ENCODE results near the gene RBM24. TPM values are rescaled to one million over a fixed set of nuclear protein-coding genes. Genes with fewer than 3 reads are reported as not detected.

RBM24 gene
- total RNA-seq, 1 experiment from 2014 or later = not detected

DNA sequence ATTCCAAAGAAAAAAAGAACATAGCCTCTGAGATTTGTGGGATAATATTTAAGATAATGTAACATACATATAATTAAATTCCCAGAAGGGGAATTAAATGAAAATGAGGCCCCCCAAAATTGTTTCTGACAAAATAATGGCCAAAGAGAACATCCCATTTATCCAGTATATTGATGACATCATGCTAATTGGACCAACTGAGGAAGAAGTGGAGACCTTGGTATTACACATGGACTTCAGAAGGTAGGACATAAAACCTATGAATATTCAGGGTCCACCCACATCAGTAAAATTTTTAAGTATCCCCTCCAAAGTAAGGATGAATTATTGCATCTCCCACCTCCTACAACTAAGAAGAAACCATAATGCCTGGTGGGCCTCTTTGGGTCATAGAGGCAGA is 15.6 kb upstream of the RBM24 start:
- TF ChIP-seq, protein P1, sequence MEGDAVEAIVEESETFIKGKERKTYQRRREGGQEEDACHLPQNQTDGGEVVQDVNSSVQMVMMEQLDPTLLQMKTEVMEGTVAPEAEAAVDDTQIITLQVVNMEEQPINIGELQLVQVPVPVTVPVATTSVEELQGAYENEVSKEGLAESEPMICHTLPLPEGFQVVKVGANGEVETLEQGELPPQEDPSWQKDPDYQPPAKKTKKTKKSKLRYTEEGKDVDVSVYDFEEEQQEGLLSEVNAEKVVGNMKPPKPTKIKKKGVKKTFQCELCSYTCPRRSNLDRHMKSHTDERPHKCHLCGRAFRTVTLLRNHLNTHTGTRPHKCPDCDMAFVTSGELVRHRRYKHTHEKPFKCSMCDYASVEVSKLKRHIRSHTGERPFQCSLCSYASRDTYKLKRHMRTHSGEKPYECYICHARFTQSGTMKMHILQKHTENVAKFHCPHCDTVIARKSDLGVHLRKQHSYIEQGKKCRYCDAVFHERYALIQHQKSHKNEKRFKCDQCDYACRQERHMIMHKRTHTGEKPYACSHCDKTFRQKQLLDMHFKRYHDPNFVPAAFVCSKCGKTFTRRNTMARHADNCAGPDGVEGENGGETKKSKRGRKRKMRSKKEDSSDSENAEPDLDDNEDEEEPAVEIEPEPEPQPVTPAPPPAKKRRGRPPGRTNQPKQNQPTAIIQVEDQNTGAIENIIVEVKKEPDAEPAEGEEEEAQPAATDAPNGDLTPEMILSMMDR (IDR thresholded peaks at IDR 0.05; ENCODE audit: insufficient read depth in 1 of 2, low read depth in 1 of 2, low read length in 1 of 2, severe bottlenecking in 1 of 2, unreplicated experiment in 1 of 2) = no peak
- CTCF ChIA-PET = no interaction called here

DNA sequence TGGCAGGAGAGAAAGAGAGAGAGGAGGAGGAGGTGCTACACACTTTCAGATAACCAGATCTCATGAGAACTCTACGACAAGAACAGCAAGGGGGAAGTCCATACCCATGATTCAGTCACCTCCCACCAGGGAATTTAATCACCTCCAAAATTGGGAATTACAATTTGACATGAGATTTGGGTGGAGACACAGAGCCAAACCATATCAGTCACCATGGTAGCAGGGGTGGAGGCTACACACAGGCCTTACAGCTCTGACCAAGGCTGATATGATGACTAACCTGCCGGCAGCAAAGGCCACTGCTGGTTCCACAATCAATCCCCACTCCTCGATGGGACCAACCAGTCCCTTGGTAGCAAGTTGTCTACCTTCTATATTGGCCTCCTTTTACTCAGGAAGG is 13.6 kb upstream of the RBM24 start:
- Histone ChIP-seq H3K4me1 (no peaks in the 10 kb centered on the region), H3K4me3 (ENCODE audit: low read depth, low read length) (no peak overlapping the region), H3K27me3 (replicated peaks; ENCODE audit: control insufficient read depth, insufficient read depth, low read length) (no peaks in the 10 kb centered on the region), H3K36me3 (ENCODE audit: control insufficient read depth, insufficient read depth, low read length) (no peaks in the 10 kb centered on the region), H3K9me3 (peaks cover 3% of the 10 kb centered on the region; the same call in 1 of the 2 replicates)
- H3K27ac Mint-ChIP-seq (ENCODE audit: unreplicated experiment) = no peak overlapping the region
- ChIA-PET POLR2A (no interaction called here), CTCF (no interaction called here)
- no peaks in the 10 kb centered on the region for H3K9me3 Mint-ChIP-seq (ENCODE audit: unreplicated experiment)
- TF ChIP-seq, protein P1 (IDR thresholded peaks at IDR 0.05; ENCODE audit: insufficient read depth in 1 of 2, low read depth in 1 of 2, low read length in 1 of 2, severe bottlenecking in 1 of 2, unreplicated experiment in 1 of 2) = no peak
- no peaks in the 10 kb centered on the region for H3K4me1 Mint-ChIP-seq (ENCODE audit: low read depth, unreplicated experiment)
- DNase-seq = no peak
- H3K4me3 Mint-ChIP-seq (ENCODE audit: unreplicated experiment) = no peak overlapping the region
- no peaks in the 10 kb centered on the region for H3K27me3 Mint-ChIP-seq (ENCODE audit: insufficient read depth, unreplicated experiment)
- intact Hi-C loops (cut with micrococcal nuclease; ENCODE audit: unreplicated experiment) = no loop called here
- no TSS peak for BruUV-seq (replicated peaks)
- no peaks in the 10 kb centered on the region for H3K36me3 Mint-ChIP-seq (ENCODE audit: insufficient read depth, unreplicated experiment)

More for the DNA sequence above, 15.6 kb upstream of the RBM24 start:
- no peak overlapping the region for H3K4me3 ChIP-seq (ENCODE audit: low read depth, low read length)
- no peaks in the 10 kb centered on the region for H3K4me1 Mint-ChIP-seq (ENCODE audit: low read depth, unreplicated experiment)
- DNase-seq = no peak
- no peaks in the 10 kb centered on the region for H3K36me3 ChIP-seq (ENCODE audit: control insufficient read depth, insufficient read depth, low read length)
- no peaks in the 10 kb centered on the region for H3K9me3 Mint-ChIP-seq (ENCODE audit: unreplicated experiment)
- peaks cover 3% of the 10 kb centered on the region; the same call in 1 of the 2 replicates for H3K9me3 ChIP-seq
- no peak overlapping the region for H3K27ac Mint-ChIP-seq (ENCODE audit: unreplicated experiment)
- no peaks in the 10 kb centered on the region for H3K4me1 ChIP-seq
- H3K27me3 ChIP-seq (replicated peaks; ENCODE audit: control insufficient read depth, insufficient read depth, low read length) = no peaks in the 10 kb centered on the region
- H3K36me3 Mint-ChIP-seq (ENCODE audit: insufficient read depth, unreplicated experiment) = no peaks in the 10 kb centered on the region
- intact Hi-C loops (cut with micrococcal nuclease; ENCODE audit: unreplicated experiment) = no loop called here
- no TSS peak for BruUV-seq (replicated peaks)
- POLR2A ChIA-PET = no interaction called here
- H3K27me3 Mint-ChIP-seq (ENCODE audit: insufficient read depth, unreplicated experiment) = no peaks in the 10 kb centered on the region
- no peak overlapping the region for H3K4me3 Mint-ChIP-seq (ENCODE audit: unreplicated experiment)

DNA sequence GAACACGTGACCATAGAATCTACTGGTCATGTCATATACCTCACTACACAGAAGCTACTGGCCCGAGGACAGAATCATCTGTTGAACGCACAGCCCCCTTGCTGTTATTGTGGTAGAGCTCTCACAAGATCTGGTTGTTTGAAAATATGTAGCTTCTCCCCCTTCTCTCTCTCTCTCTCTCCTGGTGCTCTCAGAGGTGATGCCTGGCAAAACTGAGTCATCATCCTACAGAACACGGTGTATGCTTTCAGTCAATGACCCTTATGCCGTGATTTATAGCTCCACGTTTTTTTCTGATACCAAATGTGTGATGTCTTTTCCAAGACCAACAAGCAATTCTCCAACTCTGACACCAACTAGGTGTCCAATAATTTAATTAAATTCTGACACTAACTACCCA is 13.0 kb upstream of the RBM24 start:
- Histone ChIP-seq H3K4me3 (ENCODE audit: low read depth, low read length) (no peak overlapping the region), H3K9me3 (peaks cover 3% of the 10 kb centered on the region; the same call in 1 of the 2 replicates), H3K4me1 (no peaks in the 10 kb centered on the region), H3K27me3 (replicated peaks; ENCODE audit: control insufficient read depth, insufficient read depth, low read length) (no peaks in the 10 kb centered on the region), H3K36me3 (ENCODE audit: control insufficient read depth, insufficient read depth, low read length) (no peaks in the 10 kb centered on the region)
- Mint-ChIP-seq H3K36me3 (ENCODE audit: insufficient read depth, unreplicated experiment) (no peaks in the 10 kb centered on the region), H3K27ac (ENCODE audit: unreplicated experiment) (no peak overlapping the region), H3K4me1 (ENCODE audit: low read depth, unreplicated experiment) (no peaks in the 10 kb centered on the region), H3K27me3 (ENCODE audit: insufficient read depth, unreplicated experiment) (no peaks in the 10 kb centered on the region), H3K9me3 (ENCODE audit: unreplicated experiment) (no peaks in the 10 kb centered on the region), H3K4me3 (ENCODE audit: unreplicated experiment) (no peak overlapping the region)
- ChIA-PET POLR2A (no interaction called here), CTCF (no interaction called here)
- TF ChIP-seq, protein P1 (IDR thresholded peaks at IDR 0.05; ENCODE audit: insufficient read depth in 1 of 2, low read depth in 1 of 2, low read length in 1 of 2, severe bottlenecking in 1 of 2, unreplicated experiment in 1 of 2) = no peak
- intact Hi-C loops (cut with micrococcal nuclease; ENCODE audit: unreplicated experiment) = no loop called here
- no TSS peak for BruUV-seq (replicated peaks)
- DNase-seq = no peak

All from Caco-2 (cell line).